K562 (cell line): ENCODE measurements around the gene FMOD. TPM values are rescaled to one million over a fixed set of nuclear protein-coding genes. Genes with fewer than 3 reads are reported as not detected.

ENCODE experiments used
- CTCF ChIP-seq, 3 experiments: IDR thresholded peaks in 2 of 3; conservative IDR thresholded peaks in 1 of 3; 2 replicates each; pipeline ENCODE4 v1.5.1; 2011 to 2012; ENCODE audit warnings: low read length in 3 of 3, mild to moderate bottlenecking in 3 of 3, control low read depth in 2 of 3, improper control_type of control experiment in 1 of 3, inconsistent platforms in 1 of 3, low read depth in 1 of 3, mixed read lengths in 1 of 3, moderate library complexity in 1 of 3; ENCODE audit not compliant: insufficient read depth in 2 of 3
- DACH1 ChIP-seq: fragments of 450-650 bp; IDR thresholded peaks from 2 replicates; pipeline ENCODE4 v1.6.1; 2018; ENCODE audit not compliant: partially characterized antibody
- E2F3 ChIP-seq: fragments of 250-450 bp; sonication (Bioruptor Pico); IDR thresholded peaks from 2 replicates; pipeline ENCODE4 v1.4.0; 2020; ENCODE audit warnings: mild to moderate bottlenecking
- GABPA ChIP-seq: fragments of 200-800 bp; sonication (Bioruptor generic); conservative IDR thresholded peaks from 2 replicates; pipeline ENCODE4 v1.6.1; 2016; ENCODE audit warnings: low read depth, missing genetic modification characterization, missing compliant biosample characterization
- HDAC8 ChIP-seq: fragments of 450-650 bp; IDR thresholded peaks from 2 replicates; pipeline ENCODE4 v1.6.1; 2016; ENCODE audit warnings: mild to moderate bottlenecking, missing genetic modification characterization, moderate library complexity, missing compliant biosample characterization
- HDGF ChIP-seq: fragments of 450-650 bp; IDR thresholded peaks from 2 replicates; pipeline ENCODE4 v1.6.1; 2016
- HMG20A ChIP-seq: fragments of 450-650 bp; formaldehyde crosslinking; conservative IDR thresholded peaks from 2 replicates; pipeline ENCODE4 v1.4.0; 2020; ENCODE audit warnings: mild to moderate bottlenecking, mixed read lengths
- MBD1 ChIP-seq: fragments of 250-450 bp; sonication (Bioruptor Pico); IDR thresholded peaks from 2 replicates; pipeline ENCODE4 v1.8.0; 2022; ENCODE audit warnings: inconsistent platforms
- MBD2 ChIP-seq: sonication (generic); IDR thresholded peaks from 2 replicates; pipeline ENCODE4 v1.6.1; 2016; ENCODE audit warnings: low read depth, borderline replicate concordance
- PHF20 ChIP-seq: fragments of 450-650 bp; IDR thresholded peaks from 2 replicates; pipeline ENCODE4 v1.6.1; 2018; ENCODE audit not compliant: partially characterized antibody
- RUNX1 ChIP-seq: sonication (generic); IDR thresholded peaks from 2 replicates; pipeline ENCODE4 v1.6.1; 2016; ENCODE audit warnings: antibody characterized with exemption, low read depth
- SLC30A9 ChIP-seq: fragments of 250-450 bp; sonication (Bioruptor Pico); IDR thresholded peaks from 2 replicates; pipeline ENCODE4 v1.8.0; 2022; ENCODE audit warnings: mild to moderate bottlenecking, moderate library complexity
- TSC22D4 ChIP-seq: fragments of 450-650 bp; IDR thresholded peaks from 2 replicates; pipeline ENCODE4 v1.6.1; 2016; ENCODE audit warnings: missing genetic modification characterization, missing biosample characterization, control low read depth
- ZMIZ1 ChIP-seq, 2 experiments: fragments of 150-350 bp in 1 of 2; IDR thresholded peaks; 2 replicates each; pipeline ENCODE4 v1.6.1; 2012 to 2016; ENCODE audit warnings: low read depth in 2 of 2, low read length in 2 of 2, mild to moderate bottlenecking in 1 of 2, moderate library complexity in 1 of 2
- ZNF561 ChIP-seq: fragments of 450-650 bp; formaldehyde crosslinking; conservative IDR thresholded peaks from 2 replicates; pipeline ENCODE4 v1.4.0; 2020; ENCODE audit warnings: mild to moderate bottlenecking, moderate library complexity
- ZNF586 ChIP-seq: fragments of 450-650 bp; formaldehyde crosslinking; conservative IDR thresholded peaks from 2 replicates; pipeline ENCODE4 v1.4.0; 2020; ENCODE audit warnings: mild to moderate bottlenecking, moderate library complexity
- ZNF695 ChIP-seq: fragments of 450-650 bp; formaldehyde crosslinking; IDR thresholded peaks from 2 replicates; pipeline ENCODE4 v1.4.0; 2020; ENCODE audit warnings: mild to moderate bottlenecking, moderate library complexity
- polyA plus RNA-seq, 8 experiments: library from polyadenylated mRNA; depleted of rRNA in 4 of 8; stranded (reverse) in 5 of 8; unstranded in 3 of 8; fragments of >200 nt; fragmentation: Nextera tagmentation in 2 of 8; fragmentation: Illumina TruSeq in 1 of 8; extraction: Ambion mirVana in 2 of 8; extraction: Trizol in 1 of 8; gene quantifications; 2 replicates each; pipeline versions ENCODE4 v1.2.1 to v1.2.3, GENCODE V29; 2011 to 2014; ENCODE audit warnings: inconsistent platforms in 1 of 8, missing spikeins in 1 of 8
- total RNA-seq, 7 experiments: library from RNA; depleted of rRNA in 6 of 7; stranded (reverse); fragments of >200 nt in 6 of 7; fragmentation: Illumina TruSeq in 2 of 7; extraction: Trizol in 2 of 7; gene quantifications; 2 replicates each; pipeline versions ENCODE4 v1.2.1 to v1.2.3, GENCODE V29; 2011 to 2021; ENCODE audit warnings: low replicate concordance in 1 of 7
- TF ChIP-seq, protein P1 (sequence below): sonication (generic); formaldehyde crosslinking; IDR thresholded peaks from 2 replicates; pipeline ENCODE4 v1.8.0; 2022; ENCODE audit warnings: mild to moderate bottlenecking, missing genetic modification reagents

FMOD gene
- total and polyA plus RNA-seq, 9 of the 15 experiments (the other 6 are each of a cell fraction or from before 2014, with no cell fraction given): 0.03 to 0.13 (median 0.03) TPM; not detected in 6

GRCh38 chr1:203311368-203312301, 39.3 kb downstream of the FMOD start (continued):
- TF ChIP-seq MBD2: peak; percentile 88
- peak; percentile 97 for TF ChIP-seq RUNX1
- TF ChIP-seq CTCF (IDR thresholded peaks at IDR 0.05 in 2 of 3, conservative IDR thresholded peaks at IDR 0.05 in 1 of 3; ENCODE audit: insufficient read depth in 2 of 3, low read depth in 1 of 3, low read length in 3 of 3): no peak
- TF ChIP-seq SLC30A9: no peak
- TF ChIP-seq TSC22D4: no peak
- no peak for TF ChIP-seq PHF20
- no peak for TF ChIP-seq ZNF561 (CRISPR knock-in tag)
- no peak for TF ChIP-seq HDGF
- no peak for TF ChIP-seq HMG20A (CRISPR knock-in tag)
- TF ChIP-seq, protein P1, sequence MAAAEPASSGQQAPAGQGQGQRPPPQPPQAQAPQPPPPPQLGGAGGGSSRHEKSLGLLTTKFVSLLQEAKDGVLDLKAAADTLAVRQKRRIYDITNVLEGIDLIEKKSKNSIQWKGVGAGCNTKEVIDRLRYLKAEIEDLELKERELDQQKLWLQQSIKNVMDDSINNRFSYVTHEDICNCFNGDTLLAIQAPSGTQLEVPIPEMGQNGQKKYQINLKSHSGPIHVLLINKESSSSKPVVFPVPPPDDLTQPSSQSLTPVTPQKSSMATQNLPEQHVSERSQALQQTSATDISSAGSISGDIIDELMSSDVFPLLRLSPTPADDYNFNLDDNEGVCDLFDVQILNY (CRISPR knock-in tag): no peak
- no peak; the same call in 1 of the 2 replicates for TF ChIP-seq GABPA (tag)
- TF ChIP-seq E2F3 (CRISPR knock-in tag): no peak
- no peak for TF ChIP-seq ZNF586 (CRISPR knock-in tag)
- no peak for TF ChIP-seq ZNF695
- no peak for TF ChIP-seq MBD1
- TF ChIP-seq ZMIZ1 (IDR thresholded peaks at IDR 0.05; ENCODE audit: low read depth in 2 of 2, low read length in 2 of 2): peak in 1 of 2 experiments; percentile 98; a peak in 2 of 4 replicates
- peak; percentile 99 for TF ChIP-seq DACH1
- TF ChIP-seq HDAC8 (tag): no peak
